ENCODE data around the gene RTN4R. TPM values are rescaled to one million over a fixed set of nuclear protein-coding genes. Genes with fewer than 3 reads are reported as not detected.
A peak's percentile ranks its signal among the peaks of the same experiment; 100 is the strongest.

The RTN4R gene
- total RNA-seq, 2 experiments from 2014 or later = 2.6 to 3.1 TPM

DNA sequence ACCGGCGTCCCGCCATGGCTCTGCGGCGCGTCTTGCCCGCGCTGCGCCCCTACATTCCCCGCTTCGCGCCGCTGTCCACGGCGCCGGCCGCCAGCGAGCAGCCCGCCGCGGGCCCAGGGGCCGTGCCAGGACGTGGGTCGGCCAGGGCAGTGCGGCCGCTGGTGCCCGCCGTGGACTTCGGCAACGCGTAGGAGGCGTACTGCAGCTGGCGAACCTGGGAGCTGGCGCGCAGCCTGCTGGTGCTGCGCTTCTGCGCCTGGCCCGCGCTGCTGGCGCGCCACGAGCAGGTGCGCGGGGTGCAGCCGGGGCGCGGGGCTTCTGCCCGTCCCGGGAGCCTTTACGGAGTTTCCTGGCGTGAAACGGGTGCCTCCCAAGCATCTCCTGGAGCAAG, 31.6 kb upstream of the RTN4R start:
- Mint-ChIP-seq H3K9me3 (no peaks in the 10 kb centered on the region), H3K27me3 (peaks cover 4% of the 10 kb centered on the region), H3K4me3 (peak overlapping the region; percentile 20), H3K36me3 (no peaks in the 10 kb centered on the region), H3K27ac (no peak overlapping the region), H3K4me1 (ENCODE audit: low read depth) (no peaks in the 10 kb centered on the region)
- CTCF ChIA-PET = interaction anchor here (0.8 to 1.5 kb wide), 3 partner anchors 17 to 61 kb away, joined by 3 to 7 read pairs (median 5); partner anchors contain the start of gene DGCR6L
- POLR2A ChIA-PET = interaction anchor here (1.6 kb wide), 1 partner anchor 20 kb away, joined by 5 read pairs; the partner anchor contains the start of gene DGCR6L
- intact Hi-C loops (cut with micrococcal nuclease) = no loop called here
- DNase-seq = no peak

GRCh38 chr22:20298803-20299745, 31.0 kb upstream of the RTN4R start:
- Mint-ChIP-seq H3K27me3 (peaks cover 4% of the 10 kb centered on the region), H3K36me3 (no peaks in the 10 kb centered on the region), H3K27ac (no peak overlapping the region), H3K9me3 (no peaks in the 10 kb centered on the region), H3K4me3 (peak overlapping the region; percentile 77), H3K4me1 (ENCODE audit: low read depth) (no peaks in the 10 kb centered on the region)
- DNase-seq = peak; percentile 93
- ChIA-PET POLR2A (interaction anchor here (1.6 kb wide), 1 partner anchor 21 kb away, joined by 5 read pairs; the partner anchor contains the start of gene DGCR6L), CTCF (interaction anchor here (0.8 to 1.5 kb wide), 3 partner anchors 18 to 60 kb away, joined by 3 to 7 read pairs (median 5); partner anchors contain the start of gene DGCR6L)
- intact Hi-C loops (cut with micrococcal nuclease) = no loop called here

GRCh38 chr22:20298110-20298802, 30.1 kb upstream of the RTN4R start:
- CTCF ChIA-PET = no interaction called here
- intact Hi-C loops (cut with micrococcal nuclease) = no loop called here

GRCh38 chr22:20297414-20298109, 29.4 kb upstream of the RTN4R start:
- H3K27ac Mint-ChIP-seq = no peak overlapping the region
- POLR2A ChIA-PET = no interaction called here
- H3K27me3 Mint-ChIP-seq = peaks cover 3% of the 10 kb centered on the region
- H3K36me3 Mint-ChIP-seq = no peaks in the 10 kb centered on the region
- no peaks in the 10 kb centered on the region for H3K9me3 Mint-ChIP-seq
- CTCF ChIA-PET = no interaction called here
- peak overlapping the region; percentile 49 for H3K4me3 Mint-ChIP-seq
- intact Hi-C loops (cut with micrococcal nuclease) = no loop called here
- no peaks in the 10 kb centered on the region for H3K4me1 Mint-ChIP-seq (ENCODE audit: low read depth)
- no peak for DNase-seq

More at GRCh38 chr22:20298110-20298802, 30.1 kb upstream of the RTN4R start:
- Mint-ChIP-seq H3K4me1 (ENCODE audit: low read depth) (no peaks in the 10 kb centered on the region), H3K27me3 (peaks cover 4% of the 10 kb centered on the region), H3K9me3 (no peaks in the 10 kb centered on the region), H3K36me3 (no peaks in the 10 kb centered on the region), H3K27ac (no peak overlapping the region), H3K4me3 (peak overlapping the region; percentile 49)
- POLR2A ChIA-PET = no interaction called here
- DNase-seq = no peak

DNA sequence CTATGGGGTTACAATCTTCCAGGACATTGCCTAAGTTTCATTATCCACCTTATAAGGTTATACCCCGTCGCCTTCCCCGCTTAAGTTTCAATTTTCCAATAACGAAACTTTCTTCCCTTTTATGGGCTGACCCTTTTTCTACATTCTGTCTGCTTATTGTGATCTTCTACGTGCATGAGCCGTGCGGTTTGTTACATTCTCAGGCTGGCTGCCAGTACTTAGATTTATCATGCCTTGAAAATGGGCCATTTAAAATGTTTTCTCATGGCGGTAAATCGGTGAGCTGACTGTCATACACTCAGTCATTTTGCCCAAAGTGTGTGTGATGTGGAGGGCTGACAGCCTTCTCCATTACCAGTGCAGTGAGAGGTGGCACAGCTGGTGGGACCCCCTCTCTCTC, 28.5 kb upstream of the RTN4R start:
- peaks cover 2% of the 10 kb centered on the region for H3K27me3 Mint-ChIP-seq
- ChIA-PET POLR2A (no interaction called here), CTCF (interaction anchor here (1.2 kb wide), 1 partner anchor 10 kb away, joined by 3 read pairs; no protein-coding TSS in a partner anchor)
- H3K27ac Mint-ChIP-seq = no peak overlapping the region
- intact Hi-C loops (cut with micrococcal nuclease) = no loop called here
- no peaks in the 10 kb centered on the region for H3K9me3 Mint-ChIP-seq
- DNase-seq = no peak
- H3K4me1 Mint-ChIP-seq (ENCODE audit: low read depth) = no peaks in the 10 kb centered on the region
- no peak overlapping the region for H3K4me3 Mint-ChIP-seq
- H3K36me3 Mint-ChIP-seq = no peaks in the 10 kb centered on the region

- H3K36me3 Mint-ChIP-seq = no peaks in the 10 kb centered on the region
- no peaks in the 10 kb centered on the region for H3K27me3 Mint-ChIP-seq
- DNase-seq = no peak
- no peak overlapping the region for H3K27ac Mint-ChIP-seq
- H3K4me1 Mint-ChIP-seq (ENCODE audit: low read depth) = no peaks in the 10 kb centered on the region
- intact Hi-C loops (cut with micrococcal nuclease) = no loop called here
- no peak overlapping the region for H3K4me3 Mint-ChIP-seq
- no peaks in the 10 kb centered on the region for H3K9me3 Mint-ChIP-seq
- ChIA-PET POLR2A (no interaction called here), CTCF (interaction anchor here (1.2 kb wide), 1 partner anchor 9 kb away, joined by 3 read pairs; no protein-coding TSS in a partner anchor)
Measured at GRCh38 chr22:20295262-20296064, 27.3 kb upstream of the RTN4R start.

DNA sequence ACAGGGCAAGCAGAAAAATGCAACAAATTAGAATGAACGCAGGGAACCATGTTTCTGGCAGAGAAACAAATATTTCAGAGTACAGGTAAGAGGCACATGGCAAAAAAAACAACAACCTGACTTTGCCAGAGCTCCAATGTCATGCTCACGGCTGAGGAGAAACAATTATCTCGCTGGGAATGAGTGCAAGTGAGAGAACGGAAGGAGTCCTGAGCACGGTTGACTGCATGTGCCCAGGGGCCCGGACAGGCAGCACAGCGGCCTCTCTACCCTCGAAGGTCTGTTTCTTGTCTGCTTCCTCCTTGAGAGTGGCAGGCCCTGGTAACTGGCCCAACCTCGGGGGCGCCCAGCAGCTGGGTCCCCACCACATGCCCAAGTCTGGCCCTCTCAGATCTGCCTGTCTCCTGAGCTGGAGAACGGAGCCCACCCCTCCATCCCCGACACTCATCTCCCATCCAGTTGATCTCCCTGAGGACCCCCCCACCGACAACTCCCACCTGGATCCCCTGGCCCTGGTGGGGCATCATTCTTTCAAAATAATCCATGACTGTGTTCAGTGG, 24.6 kb upstream of the RTN4R start:
- no peaks in the 10 kb centered on the region for H3K36me3 Mint-ChIP-seq
- H3K9me3 Mint-ChIP-seq = no peaks in the 10 kb centered on the region
- ChIA-PET CTCF (no interaction called here), POLR2A (no interaction called here)
- intact Hi-C loops (cut with micrococcal nuclease) = no loop called here
- DNase-seq = no peak
- no peaks in the 10 kb centered on the region for H3K27me3 Mint-ChIP-seq
- no peaks in the 10 kb centered on the region for H3K4me1 Mint-ChIP-seq (ENCODE audit: low read depth)
- H3K4me3 Mint-ChIP-seq = no peak overlapping the region
- no peak overlapping the region for H3K27ac Mint-ChIP-seq

GRCh38 chr22:20292108-20292507, 24.0 kb upstream of the RTN4R start:
- intact Hi-C loops (cut with micrococcal nuclease) = no loop called here
- no peak for DNase-seq
- H3K4me3 Mint-ChIP-seq = no peak overlapping the region
- H3K27ac Mint-ChIP-seq = no peak overlapping the region
- H3K4me1 Mint-ChIP-seq (ENCODE audit: low read depth) = no peaks in the 10 kb centered on the region
- no peaks in the 10 kb centered on the region for H3K9me3 Mint-ChIP-seq
- ChIA-PET CTCF (interaction anchor here (1.2 kb wide), 1 partner anchor 34 kb away, joined by 4 read pairs; no protein-coding TSS in a partner anchor), POLR2A (no interaction called here)
- no peaks in the 10 kb centered on the region for H3K36me3 Mint-ChIP-seq
- no peaks in the 10 kb centered on the region for H3K27me3 Mint-ChIP-seq

GRCh38 chr22:20291604-20292063, 23.5 kb upstream of the RTN4R start:
- no peak overlapping the region for H3K27ac Mint-ChIP-seq
- no peaks in the 10 kb centered on the region for H3K4me1 Mint-ChIP-seq (ENCODE audit: low read depth)
- no peak for DNase-seq
- no peaks in the 10 kb centered on the region for H3K27me3 Mint-ChIP-seq
- ChIA-PET CTCF (interaction anchor here (1.2 kb wide), 1 partner anchor 34 kb away, joined by 4 read pairs; no protein-coding TSS in a partner anchor), POLR2A (no interaction called here)
- intact Hi-C loops (cut with micrococcal nuclease) = no loop called here
- H3K36me3 Mint-ChIP-seq = no peaks in the 10 kb centered on the region
- no peaks in the 10 kb centered on the region for H3K9me3 Mint-ChIP-seq
- H3K4me3 Mint-ChIP-seq = no peak overlapping the region

GRCh38 chr22:20291249-20291586, 23.1 kb upstream of the RTN4R start:
- no peaks in the 10 kb centered on the region for H3K9me3 Mint-ChIP-seq
- CTCF ChIA-PET = interaction anchor here (1.2 kb wide), 1 partner anchor 33 kb away, joined by 4 read pairs; no protein-coding TSS in a partner anchor
- no peak overlapping the region for H3K27ac Mint-ChIP-seq
- no peaks in the 10 kb centered on the region for H3K27me3 Mint-ChIP-seq
- intact Hi-C loops (cut with micrococcal nuclease) = no loop called here
- H3K4me3 Mint-ChIP-seq = no peak overlapping the region
- H3K36me3 Mint-ChIP-seq = no peaks in the 10 kb centered on the region
- H3K4me1 Mint-ChIP-seq (ENCODE audit: low read depth) = no peaks in the 10 kb centered on the region
- POLR2A ChIA-PET = no interaction called here
- no peak for DNase-seq

GRCh38 chr22:20290578-20291248, 22.6 kb upstream of the RTN4R start:
- no peaks in the 10 kb centered on the region for H3K9me3 Mint-ChIP-seq
- DNase-seq = no peak
- no peaks in the 10 kb centered on the region for H3K4me1 Mint-ChIP-seq (ENCODE audit: low read depth)
- H3K27me3 Mint-ChIP-seq = no peaks in the 10 kb centered on the region
- H3K27ac Mint-ChIP-seq = no peak overlapping the region
- H3K4me3 Mint-ChIP-seq = no peak overlapping the region
- intact Hi-C loops (cut with micrococcal nuclease) = no loop called here
- no peaks in the 10 kb centered on the region for H3K36me3 Mint-ChIP-seq
- ChIA-PET CTCF (interaction anchor here (1.2 kb wide), 1 partner anchor 33 kb away, joined by 4 read pairs; no protein-coding TSS in a partner anchor), POLR2A (no interaction called here)
